Temporal lobe (tissue), 1 donor: ENCODE measurements around the gene MAPK4. TPM values are rescaled to one million over a fixed set of nuclear protein-coding genes. Genes with fewer than 3 reads are reported as not detected.

ENCODE experiments used
- total RNA-seq: library from RNA; depleted of rRNA; stranded (reverse); fragments of >200 nt; gene quantifications from one replicate; pipeline ENCODE4 v1.2.3, GENCODE V29; 2014

Gene MAPK4
- total RNA-seq, 1 donor from 2014 or later: 14.0 TPM

Other genes with a start within 250 kb of the MAPK4 start
- 2.0 TPM for gene SKA1, start 185.0 kb upstream of the MAPK4 start, total RNA-seq